Activated CD8-positive, alpha-beta memory T cell treated with anti-CD3 and anti-CD28 coated beads, Interleukin-2, amount 50 U/mL, for 1 hour (primary cell): ENCODE measurements around the gene PILRA.
"Not testable (repeated sequence)": the region's sequence is repeated elsewhere in the genome, so short reads cannot be mapped to it uniquely, and the experiment has no call there.

Experiments used
- DNase-seq: peaks from one replicate; pipeline ENCODE4 v3.0.0-alpha.2; 2020; ENCODE audit errors: extremely low read depth

The PILRA gene

DNA sequence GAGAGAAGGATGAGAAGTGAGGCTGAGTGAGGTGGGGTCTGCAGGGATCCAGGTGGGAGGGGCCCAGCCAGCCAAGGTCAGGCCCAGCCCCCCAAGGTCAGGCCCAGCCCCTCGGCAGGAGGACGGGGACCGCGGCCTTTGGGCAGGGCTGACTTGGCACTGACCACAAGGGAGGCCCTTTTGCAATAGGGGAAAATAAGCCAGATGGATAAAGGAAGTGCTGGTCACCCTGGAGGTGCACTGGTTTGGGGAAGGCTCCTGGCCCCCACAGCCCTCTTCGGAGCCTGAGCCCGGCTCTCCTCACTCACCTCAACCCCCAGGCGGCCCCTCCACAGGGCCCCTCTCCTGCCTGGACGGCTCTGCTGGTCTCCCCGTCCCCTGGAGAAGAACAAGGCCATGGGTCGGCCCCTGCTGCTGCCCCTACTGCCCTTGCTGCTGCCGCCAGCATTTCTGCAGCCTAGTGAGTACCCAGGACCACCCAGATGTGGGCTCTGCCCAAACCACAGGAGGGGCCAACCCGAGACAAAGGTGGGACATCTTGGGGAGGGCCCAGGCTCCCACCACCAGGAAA is at the start of gene PILRA:
Gene PILRA (plus strand): TSS at position 227 of the 571 bp plus-strand sequence. CDS start 170 bp downstream, at position 397.
- DNase-seq: no peak

DNA sequence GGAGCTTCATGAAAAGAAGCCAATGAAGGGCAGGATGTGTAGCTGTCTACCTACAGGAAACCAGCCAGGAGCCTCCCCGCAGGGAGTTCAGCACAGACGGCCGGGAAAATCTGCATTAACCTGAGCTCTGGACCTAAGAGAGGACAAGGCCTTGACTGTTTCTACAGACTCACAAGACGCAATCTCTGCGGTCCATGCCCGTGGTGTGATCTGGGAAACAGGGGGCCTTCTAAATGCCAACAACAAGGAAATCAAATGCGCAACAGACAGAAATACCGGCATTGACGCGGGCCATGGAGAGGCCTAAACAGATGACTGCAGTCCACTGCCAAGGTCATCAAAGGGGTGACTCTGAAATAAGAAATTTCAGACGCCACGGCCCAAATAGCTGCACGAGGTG is 49.1 kb upstream of the PILRA start:
- not testable (repeated sequence) for DNase-seq

DNA sequence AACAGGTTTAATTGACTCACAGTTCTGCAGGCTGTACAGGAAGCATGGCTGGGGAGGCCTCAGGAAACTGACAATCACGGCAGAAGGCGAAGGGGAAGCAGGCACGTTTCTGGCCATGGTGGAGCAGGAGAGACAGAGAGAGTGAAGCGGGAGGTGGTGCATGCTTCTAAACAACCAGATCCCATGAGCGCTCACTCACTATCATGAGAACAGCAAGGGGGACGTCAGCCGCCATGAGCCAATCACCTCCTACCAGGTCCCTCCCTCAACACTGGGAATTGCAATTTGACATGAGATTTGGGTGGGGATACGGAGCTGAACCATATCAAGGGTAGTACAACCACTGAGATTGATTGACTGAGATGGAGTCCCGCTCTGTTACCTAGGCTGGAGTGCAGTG is 47.6 kb upstream of the PILRA start:
- DNase-seq: not testable (repeated sequence)

DNA sequence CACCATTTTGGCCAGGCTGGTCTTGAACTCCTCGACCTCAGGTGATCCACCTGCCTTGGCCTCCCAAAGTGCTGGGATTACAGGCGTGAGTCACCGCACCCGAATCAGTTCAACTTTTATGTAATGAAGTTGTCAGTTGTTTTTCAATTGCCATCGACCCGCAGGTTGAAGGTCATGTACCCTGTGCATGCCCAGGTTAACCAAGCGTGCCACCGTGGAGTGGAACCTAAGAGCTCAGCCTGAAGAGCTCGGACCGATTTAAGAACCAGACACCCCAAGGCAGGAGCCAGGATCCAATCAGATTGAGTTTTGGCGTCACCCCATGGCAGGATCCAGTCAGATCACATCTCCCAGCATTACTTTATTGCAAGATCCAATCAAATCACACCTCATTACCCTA is 46.4 kb upstream of the PILRA start:
- DNase-seq: not testable (repeated sequence)

DNA sequence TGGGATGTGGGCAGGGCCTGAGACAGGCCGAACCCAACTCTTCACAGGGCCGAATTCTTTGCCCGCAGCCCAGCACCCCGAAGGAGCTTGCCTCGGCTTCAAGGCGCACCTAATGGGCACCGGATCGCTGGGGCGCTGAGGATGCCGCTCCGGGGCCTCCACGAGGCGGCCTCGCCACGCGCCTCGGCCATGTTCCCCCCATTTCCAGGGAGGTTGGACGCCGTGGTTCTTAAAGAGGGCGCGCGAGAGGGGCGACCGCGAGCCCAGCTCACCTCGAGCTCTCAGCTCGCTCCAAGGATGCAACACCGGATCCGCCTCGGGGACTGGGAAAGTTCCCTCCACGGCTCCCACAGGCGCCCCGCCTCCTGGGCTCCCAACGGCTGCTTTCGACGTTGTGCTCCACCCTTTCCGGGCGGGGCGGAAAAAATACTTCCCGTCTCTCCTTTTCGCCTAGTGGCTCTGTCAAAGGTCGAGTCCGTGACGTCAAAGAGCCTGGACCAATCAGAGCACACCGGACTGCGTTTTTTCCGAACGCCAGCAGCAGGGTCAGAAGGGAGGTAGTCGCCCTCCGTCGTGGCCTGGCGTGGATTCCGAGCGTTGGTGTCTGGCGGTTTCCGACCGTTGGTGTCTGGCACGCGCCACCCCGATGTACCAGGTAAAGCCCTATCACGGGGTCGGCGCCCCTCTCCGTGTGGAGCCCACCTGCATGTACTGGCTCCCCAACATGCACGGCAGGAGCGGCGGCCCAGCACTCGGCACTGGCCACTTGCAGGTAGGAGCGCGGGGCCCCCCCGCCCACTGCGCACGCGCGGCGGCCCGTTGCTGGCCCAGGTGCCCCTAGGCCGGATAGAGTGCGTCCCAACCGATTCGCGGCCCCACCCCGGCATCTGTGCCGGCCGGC is 37.5 kb upstream of the PILRA start:
- DNase-seq: peak; percentile 63

DNA sequence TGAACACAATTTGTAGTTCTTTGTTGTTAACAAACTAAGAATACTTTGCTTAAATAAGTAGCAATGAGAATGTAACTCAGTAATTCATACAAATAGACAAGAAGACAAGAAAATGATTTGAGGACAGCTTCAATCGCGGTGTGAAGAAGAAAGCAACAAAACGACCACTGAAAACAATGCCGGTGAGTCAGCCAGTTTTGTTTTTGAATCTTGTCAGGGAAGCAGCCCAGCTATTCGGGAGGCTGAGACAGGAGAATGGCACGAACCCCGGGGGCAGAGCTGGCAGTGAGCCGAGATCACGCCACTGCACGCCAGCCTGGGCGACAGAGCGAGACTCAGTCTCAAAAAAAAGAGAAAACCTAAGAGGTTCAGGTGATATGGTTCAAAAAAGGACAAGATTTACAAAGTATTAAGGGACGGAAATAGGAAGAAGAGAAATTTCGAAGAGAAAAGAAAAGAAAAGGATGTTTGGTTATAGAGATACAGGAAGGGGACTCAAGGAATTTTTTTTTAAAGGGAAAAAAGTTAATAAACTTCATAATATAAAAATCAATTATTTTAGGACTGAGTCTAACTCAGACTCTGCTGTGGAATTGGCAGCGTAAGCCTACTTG is 35.1 kb upstream of the PILRA start:
- DNase-seq: not testable (repeated sequence)

DNA sequence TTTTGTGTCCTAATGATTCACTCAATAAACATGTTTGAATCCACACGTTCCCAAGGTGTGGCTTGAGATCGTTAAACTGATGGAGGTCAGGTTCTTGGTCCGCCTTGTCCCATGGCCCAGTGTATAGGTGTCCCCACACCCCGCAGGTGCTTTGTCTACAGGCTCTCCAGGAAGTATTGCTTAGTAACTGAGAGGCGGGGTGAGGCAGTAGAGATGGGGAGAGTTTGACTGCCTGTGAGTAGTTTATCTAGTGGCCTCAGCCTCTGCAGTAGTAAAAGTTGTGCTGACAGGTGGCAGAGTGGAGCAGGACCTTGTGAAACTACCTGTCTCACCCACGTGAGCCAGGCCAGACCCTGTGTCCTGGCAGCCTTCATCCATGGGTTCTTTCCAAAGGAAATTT is 32.0 kb upstream of the PILRA start:
- not testable (repeated sequence) for DNase-seq

DNA sequence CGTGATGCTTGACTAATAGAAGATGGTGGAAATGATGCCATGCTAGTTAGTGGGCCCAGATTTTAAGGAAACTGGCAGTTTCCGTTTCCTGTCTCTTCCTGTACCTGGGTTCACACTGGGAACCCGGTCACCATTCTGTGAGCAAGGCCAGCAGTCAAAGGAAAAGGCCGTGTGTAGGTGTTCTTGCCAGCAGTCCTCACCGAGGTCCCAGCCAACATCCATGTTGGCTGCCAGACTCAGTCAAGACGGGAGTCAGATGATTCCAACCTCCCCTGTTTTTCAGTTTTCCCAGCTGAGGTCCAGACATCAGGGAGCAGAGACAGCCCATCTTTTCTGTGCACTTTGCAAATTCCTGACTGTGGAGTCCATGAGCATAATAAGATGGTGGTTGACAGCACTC is 30.5 kb upstream of the PILRA start:
- no peak for DNase-seq

DNA sequence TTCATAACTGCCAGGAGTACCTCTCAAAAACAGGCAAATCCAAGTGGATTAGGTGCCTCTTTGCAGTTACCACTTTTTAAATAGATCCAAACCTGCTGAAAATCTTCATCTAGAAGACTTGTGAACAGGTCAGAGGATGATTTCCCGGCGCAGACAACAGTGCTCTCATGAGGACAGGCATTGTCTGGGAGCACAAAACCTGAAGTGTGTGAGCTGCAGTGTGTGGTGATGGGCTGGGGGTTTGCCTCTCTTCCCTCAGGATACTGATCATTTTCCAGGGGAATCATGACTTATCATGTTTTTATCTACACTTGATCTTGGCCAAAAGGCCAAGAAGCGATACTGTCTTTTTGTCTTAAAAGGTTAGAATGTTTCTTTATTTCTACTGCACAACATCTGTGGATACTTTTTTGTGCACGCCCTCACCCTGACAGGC is 29.1 kb upstream of the PILRA start:
- not testable (repeated sequence) for DNase-seq

DNA sequence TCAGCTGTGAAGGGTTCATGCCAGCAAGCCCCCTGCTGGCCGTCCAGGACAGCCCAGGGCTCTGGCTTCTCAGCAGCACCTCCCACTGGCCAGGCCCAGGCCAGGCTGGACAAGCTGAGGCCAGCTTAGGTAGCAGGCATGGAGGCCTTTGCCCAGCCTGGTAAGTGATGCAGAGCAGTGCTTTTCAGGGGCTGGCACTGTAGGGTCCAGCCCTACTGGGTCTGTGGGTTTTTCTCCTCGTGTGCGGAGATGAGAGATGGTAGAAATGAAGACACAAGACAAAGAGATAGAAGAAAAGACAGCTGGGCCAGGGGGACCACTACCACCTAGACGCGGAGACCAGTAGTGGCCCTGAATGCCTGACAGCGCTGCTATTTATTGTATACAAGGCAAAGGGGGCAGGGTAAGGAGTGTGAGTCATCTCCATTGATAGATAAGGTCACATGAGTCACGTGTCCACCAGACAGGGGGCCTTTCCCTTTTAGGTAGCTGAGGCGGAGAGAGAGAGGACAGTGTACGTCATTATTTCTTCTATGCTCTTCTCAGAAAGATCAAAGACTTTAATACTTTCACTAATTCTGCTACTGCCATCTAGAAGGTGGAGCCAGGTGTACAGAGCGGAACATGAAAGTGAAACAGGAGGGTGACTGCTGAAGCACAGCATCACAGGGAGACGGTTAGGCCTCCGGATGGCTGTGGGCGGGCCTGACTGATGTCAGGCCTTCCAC is 28.6 kb upstream of the PILRA start:
- peak; percentile 83 for DNase-seq

DNA sequence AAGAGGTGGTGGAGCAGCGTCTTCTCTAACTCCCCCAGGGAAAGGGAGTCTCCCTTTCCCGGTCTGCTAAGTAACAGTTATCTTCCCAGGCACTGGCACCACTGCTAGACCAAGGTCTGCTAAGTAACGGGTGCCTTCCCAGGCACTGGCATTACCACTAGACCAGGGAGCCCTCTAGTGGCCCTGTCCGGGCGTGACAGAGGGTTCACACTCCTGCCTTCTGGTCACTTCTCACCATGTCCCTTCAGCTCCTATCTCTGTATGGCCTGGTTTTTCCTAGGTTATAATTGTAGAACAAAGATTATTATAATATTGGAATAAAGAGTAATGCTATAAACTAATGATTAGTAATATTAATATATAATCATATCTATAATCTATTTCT is 28.0 kb upstream of the PILRA start:
- DNase-seq: not testable (repeated sequence)

DNA sequence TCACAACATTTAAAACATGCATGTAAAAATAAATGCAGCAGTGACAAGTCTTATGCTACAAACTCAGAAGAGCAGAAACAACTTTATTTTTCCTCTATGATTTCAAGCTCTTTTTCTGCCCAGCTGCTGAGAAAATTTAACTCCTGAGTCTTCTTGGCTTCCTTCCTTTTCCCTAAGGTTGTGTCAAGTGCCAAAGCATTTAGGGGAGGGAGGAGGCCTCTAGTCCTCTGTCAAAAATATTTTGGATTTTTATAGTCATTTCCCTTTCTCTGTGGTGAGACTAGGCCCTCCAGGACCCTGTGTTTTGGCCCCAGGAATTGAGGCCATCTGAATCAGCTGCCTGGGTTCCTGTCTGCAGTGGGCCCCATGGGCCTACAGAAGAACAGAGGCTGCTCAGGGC is 26.4 kb upstream of the PILRA start:
- DNase-seq: no peak

DNA sequence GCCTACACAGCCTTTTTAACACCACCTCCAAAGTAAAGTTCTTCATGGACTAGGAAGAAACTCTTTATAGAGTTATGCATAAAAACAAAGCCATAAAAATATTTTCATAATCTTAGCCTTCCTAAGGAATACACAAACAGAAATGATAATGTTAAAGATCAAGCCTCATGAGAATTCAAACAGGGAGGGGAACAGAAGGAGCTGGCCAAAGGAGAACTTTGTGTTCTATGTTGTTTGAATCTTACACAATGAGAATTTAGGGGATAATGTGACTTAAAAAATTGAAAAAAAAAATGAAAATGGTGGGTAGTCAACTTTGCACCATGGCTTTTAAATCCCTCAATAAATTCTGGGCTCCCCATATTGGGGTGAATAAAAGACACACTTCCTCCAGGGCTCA is 24.5 kb upstream of the PILRA start:
- DNase-seq: no peak

DNA sequence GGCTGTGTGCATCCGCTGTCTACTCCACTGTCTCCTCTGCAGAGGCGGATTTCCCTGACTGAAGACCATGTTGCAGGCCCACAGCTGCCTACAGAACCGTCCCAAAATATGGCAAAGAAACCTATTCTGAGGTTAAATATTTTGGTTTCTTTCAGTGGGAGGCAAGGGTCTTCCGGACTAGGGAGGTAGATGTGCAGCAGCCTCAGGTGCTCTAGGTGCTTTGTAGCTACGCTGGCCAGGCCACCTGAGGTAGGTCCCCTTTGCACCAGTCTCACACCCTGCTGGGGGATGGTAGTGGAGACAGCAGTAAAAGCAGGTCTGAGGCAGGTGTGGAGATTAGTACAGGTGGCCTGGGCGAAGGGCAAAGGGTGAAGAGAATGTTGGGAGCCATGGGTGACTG is 23.5 kb upstream of the PILRA start:
- DNase-seq: no peak

DNA sequence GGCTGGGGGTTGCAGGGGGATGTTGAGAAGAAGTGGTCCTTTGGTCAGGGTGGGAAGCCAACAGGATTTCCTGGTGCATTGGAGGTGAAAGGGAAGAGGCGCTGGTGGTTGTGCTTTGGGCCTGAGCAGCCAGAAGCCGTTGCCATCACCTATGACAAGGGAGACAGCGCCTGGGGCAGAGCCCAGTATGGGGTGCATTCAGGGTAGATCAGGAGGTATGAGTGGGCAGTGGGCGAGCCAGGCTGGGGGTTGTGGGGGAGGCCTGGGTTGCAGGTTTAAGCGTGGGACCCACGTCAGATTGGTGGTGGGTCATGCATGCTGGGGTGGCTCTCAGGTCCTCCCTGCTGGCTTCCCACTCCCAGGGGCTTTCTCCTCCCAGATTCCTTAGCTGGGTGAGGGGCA is 21.6 kb upstream of the PILRA start:
- DNase-seq: no peak

DNA sequence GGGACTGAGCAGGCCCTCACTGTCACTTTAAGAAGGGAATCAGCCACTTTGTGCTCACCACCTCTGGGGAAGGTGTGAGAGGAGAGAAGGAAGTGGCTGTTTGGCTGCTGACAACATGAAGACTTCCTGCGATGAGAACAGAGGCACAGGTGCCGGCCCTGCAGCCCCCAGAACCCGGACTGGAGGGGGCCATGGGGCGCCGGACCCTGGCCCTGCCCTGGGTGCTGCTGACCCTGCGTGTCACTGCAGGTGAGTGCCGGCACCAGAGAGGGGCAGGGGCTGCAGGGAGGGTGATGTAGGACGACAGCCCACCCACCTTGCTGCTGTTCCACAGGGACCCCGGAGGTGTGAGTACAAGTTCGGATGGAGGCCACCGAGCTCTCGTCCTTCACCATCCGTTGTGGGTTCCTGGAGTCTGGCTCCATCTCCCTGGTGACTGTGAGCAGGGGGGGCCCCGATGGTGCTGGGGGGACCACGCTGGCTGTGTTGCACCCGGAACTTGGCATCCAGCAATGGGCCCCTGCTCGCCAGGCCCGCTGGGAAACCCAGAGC is 21.0 kb upstream of the PILRA start:
- not testable (repeated sequence) for DNase-seq

DNA sequence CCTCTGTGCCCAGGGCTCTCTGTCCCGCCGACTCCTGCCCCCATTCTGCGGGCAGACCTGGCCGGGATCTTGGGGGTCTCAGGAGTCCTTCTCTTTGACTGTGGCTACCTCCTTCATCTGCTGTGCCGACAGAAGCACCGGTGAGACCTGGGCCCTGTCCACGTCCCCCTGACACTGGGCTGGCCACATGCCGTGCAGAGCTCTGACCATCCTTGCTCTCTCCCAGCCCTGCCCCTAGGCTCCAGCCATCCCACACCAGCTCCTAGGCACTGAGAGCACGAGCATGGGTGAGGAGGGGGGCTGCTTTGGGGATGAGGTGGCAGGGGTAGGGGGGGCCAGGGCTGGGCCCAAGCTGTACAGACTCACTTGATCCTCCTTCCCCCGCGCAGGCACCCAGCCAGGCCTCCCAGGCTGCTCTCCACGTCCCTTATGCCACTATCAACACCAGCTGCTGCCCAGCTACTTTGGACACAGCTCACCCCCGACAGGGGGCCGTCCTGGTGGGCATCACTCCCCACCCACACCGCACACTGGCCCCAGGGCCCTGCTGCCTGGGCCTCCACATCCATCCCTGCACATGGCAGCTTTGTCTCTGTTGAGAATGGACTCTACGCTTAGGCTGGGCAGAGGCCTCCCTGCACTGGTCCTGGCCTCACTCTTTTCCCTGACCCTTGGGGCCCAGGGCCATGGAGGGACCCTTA is 20.2 kb upstream of the PILRA start:
- DNase-seq: no peak

DNA sequence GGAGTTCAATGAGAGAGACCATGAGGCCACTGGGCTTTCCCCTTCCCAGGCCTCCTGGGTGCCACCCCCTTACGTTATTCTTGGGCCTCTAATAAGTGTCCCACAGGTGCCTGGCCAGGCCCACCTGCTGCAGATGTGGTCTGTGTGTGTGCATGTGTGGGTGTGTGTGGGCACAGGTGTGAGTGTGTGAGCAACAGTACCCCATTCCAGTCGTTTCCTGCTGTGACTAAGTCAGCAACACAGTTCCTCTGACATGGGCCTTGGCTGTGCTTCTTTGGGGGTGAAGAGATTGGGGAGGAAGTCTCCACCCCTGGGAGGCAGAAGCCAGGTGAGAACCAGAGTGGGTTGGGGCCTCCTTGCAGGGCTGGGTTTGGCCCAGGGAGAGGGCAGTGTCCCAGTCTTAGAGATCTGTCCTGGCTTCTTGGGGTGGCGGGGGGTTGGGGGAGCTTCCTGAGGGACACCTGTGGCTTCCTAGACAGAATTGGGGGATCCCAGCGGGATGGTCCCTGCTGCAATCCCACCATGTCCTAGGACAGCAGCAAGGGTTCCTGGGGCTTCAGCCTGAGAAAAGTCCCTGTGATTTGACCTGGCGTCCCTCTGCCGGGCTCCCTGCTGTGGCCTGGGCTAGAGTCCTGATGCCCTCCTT is 19.5 kb upstream of the PILRA start:
- no peak for DNase-seq

DNA sequence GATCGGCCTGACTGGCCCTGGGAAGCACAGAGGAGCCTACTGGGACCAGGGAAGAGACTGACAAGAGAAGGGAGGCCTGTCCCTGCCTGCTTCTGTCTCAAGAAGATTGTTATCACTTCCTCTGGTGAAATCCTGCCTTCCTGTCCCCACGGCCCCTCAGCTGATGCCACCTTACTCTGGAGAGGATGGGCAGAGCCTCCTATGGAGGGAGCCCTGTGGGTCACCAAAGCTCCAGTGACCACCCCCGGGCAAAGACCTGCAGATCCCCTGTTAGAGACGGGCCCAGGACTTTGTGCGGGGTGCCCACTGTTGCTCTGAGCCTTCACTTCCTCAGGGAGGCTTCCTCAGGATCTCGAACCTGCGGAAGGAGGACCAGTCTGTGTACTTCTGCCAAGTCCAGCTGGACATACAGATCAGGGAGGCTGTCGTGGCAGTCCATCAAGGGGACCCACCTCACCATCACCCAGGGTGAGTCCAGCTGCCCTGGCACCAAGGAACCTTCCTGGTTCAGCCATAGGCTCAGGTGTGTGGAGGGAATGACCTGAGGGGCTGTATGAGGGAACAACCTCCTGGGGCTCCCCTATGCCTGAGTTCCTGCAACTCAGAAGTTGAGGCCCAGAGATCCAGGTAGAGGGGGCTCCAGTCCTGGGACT is 16.7 kb upstream of the PILRA start:
- no peak for DNase-seq

DNA sequence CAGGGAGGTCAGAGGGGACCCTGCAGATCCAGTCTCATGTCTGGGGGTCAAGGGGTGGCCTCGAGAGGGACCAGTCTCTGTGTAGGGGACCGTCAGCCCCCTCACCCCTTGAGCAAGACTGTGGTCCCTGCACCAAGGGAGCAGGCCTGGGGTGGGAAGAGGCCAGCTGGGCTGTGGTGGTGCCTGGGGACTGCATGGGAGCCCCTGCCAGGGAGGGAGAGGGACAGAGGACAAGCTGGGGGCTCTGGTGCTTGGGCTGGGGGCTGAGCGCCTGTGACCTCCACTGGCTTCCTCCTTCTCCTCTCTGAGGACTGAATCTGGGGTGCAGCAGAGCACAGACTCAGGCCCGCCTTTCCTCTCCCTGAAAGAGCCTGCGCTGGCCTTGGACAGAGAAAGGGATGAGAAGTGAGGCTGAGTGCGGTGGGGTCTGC is 16.1 kb upstream of the PILRA start:
- no peak for DNase-seq
